ENCODE results near the gene ANKRD52.
A peak's percentile ranks its signal among the peaks of the same experiment; 100 is the strongest.

ANKRD52 gene

GRCh38 chr12:56237552-56237951, 20.6 kb downstream of the ANKRD52 start:
- no peak for DNase-seq

GRCh38 chr12:56236985-56237384, 21.2 kb downstream of the ANKRD52 start:
- no peak for DNase-seq

- no peak for DNase-seq
Measured at GRCh38 chr12:56236091-56236490, 22.1 kb downstream of the ANKRD52 start.

- no peak for DNase-seq
Measured at GRCh38 chr12:56234746-56235436, 23.3 kb downstream of the ANKRD52 start.

- DNase-seq = no peak
Measured at GRCh38 chr12:56231184-56231582, 27.0 kb downstream of the ANKRD52 start.

- DNase-seq = no peak
Measured at GRCh38 chr12:56230432-56231183, 27.6 kb downstream of the ANKRD52 start.

GRCh38 chr12:56229916-56230431, 28.2 kb downstream of the ANKRD52 start, which contains the start of gene SLC39A5:
Gene SLC39A5 (plus strand): TSS chr12:56230051. CDS start chr12:56231275, 1,224 bp downstream.
- no peak for DNase-seq

- no peak for DNase-seq
Measured at GRCh38 chr12:56229082-56229481, 29.1 kb downstream of the ANKRD52 start.

GRCh38 chr12:56224954-56225353, 33.2 kb downstream of the ANKRD52 start:
- DNase-seq = no peak

- peak; percentile 99 for DNase-seq
Measured at GRCh38 chr12:56224102-56224701, 34.0 kb downstream of the ANKRD52 start, which contains the start of gene NABP2. Gene NABP2 (plus strand): TSS chr12:56224342. CDS start chr12:56224857, 515 bp downstream.

GRCh38 chr12:56223571-56224101, 34.5 kb downstream of the ANKRD52 start:
- no peak for DNase-seq

- DNase-seq = no peak
Measured at GRCh38 chr12:56222531-56222895, 35.7 kb downstream of the ANKRD52 start.

GRCh38 chr12:56221757-56222530, 36.2 kb downstream of the ANKRD52 start, which contains the start of gene RNF41:
Gene RNF41 (minus strand): TSS chr12:56221922. CDS start chr12:56214047, 7,875 bp downstream.
- DNase-seq = peak; percentile 99

GRCh38 chr12:56221232-56221756, 36.9 kb downstream of the ANKRD52 start:
- peak; percentile 86 for DNase-seq

GRCh38 chr12:56220611-56221231, 37.5 kb downstream of the ANKRD52 start:
- no peak for DNase-seq

- no peak for DNase-seq
Measured at GRCh38 chr12:56219840-56220239, 38.3 kb downstream of the ANKRD52 start.

- no peak for DNase-seq
Measured at GRCh38 chr12:56216461-56216860, 41.7 kb downstream of the ANKRD52 start.

GRCh38 chr12:56213878-56214277, 44.3 kb downstream of the ANKRD52 start:
- no peak for DNase-seq

- no peak for DNase-seq
Measured at GRCh38 chr12:56212361-56212760, 45.8 kb downstream of the ANKRD52 start.

- no peak for DNase-seq
Measured at GRCh38 chr12:56208006-56208405, 50.2 kb downstream of the ANKRD52 start.

- DNase-seq = peak; percentile 56
Measured at GRCh38 chr12:56206452-56207166, 51.6 kb downstream of the ANKRD52 start.
